ENCODE data around the gene CRTC3.
"Not testable (repeated sequence)": the region's sequence is repeated elsewhere in the genome, so short reads cannot be mapped to it uniquely, and the experiment has no call there.

CRTC3 gene

GRCh38 chr15:90657520-90658172 is 127.9 kb downstream of the CRTC3 start:
- peak; percentile 79 for DNase-seq

- DNase-seq: no peak
These were observed 129.8 kb downstream of the CRTC3 start for GRCh38 chr15:90659481-90659880.

- DNase-seq: peak; percentile 81
These were observed 130.7 kb downstream of the CRTC3 start for GRCh38 chr15:90660195-90660998.

- not testable (repeated sequence) for DNase-seq
These were observed 131.2 kb downstream of the CRTC3 start for GRCh38 chr15:90660999-90661330.

- not testable (repeated sequence) for DNase-seq
These were observed 134.3 kb downstream of the CRTC3 start for GRCh38 chr15:90664081-90664461.

GRCh38 chr15:90664650-90665287 is 135.0 kb downstream of the CRTC3 start:
- DNase-seq: no peak

GRCh38 chr15:90665288-90666134 is 135.8 kb downstream of the CRTC3 start:
- peak; percentile 71 for DNase-seq

GRCh38 chr15:90666135-90666909 is 136.6 kb downstream of the CRTC3 start:
- no peak for DNase-seq

GRCh38 chr15:90667073-90667754 is 137.5 kb downstream of the CRTC3 start:
- DNase-seq: no peak

GRCh38 chr15:90667755-90668345 is 138.1 kb downstream of the CRTC3 start:
- DNase-seq: not testable (repeated sequence)

- DNase-seq: not testable (repeated sequence)
These were observed 140.9 kb downstream of the CRTC3 start for GRCh38 chr15:90670631-90671030.

- no peak for DNase-seq
These were observed 141.5 kb downstream of the CRTC3 start for GRCh38 chr15:90671216-90671615.

- not testable (repeated sequence) for DNase-seq
These were observed 143.6 kb downstream of the CRTC3 start for GRCh38 chr15:90673357-90673756.

- DNase-seq: no peak
These were observed 144.8 kb downstream of the CRTC3 start for GRCh38 chr15:90674476-90674875.

- DNase-seq: no peak
These were observed 145.7 kb downstream of the CRTC3 start for GRCh38 chr15:90675464-90675863.

- no peak for DNase-seq
These were observed 148.4 kb downstream of the CRTC3 start for GRCh38 chr15:90677807-90678790.

GRCh38 chr15:90679959-90680358 is 150.2 kb downstream of the CRTC3 start:
- no peak for DNase-seq

GRCh38 chr15:90680371-90680935 is 150.7 kb downstream of the CRTC3 start:
- DNase-seq: no peak

GRCh38 chr15:90681056-90681455 is 151.3 kb downstream of the CRTC3 start:
- DNase-seq: no peak

GRCh38 chr15:90681480-90681879 is 151.8 kb downstream of the CRTC3 start:
- DNase-seq: no peak

Measured in stimulated activated CD8-positive, alpha-beta memory T cell treated with anti-CD3 and anti-CD28 coated beads, Interleukin-4, amount 100 ng/mL, for 48 hours (primary cell).